Fibroblast of the aortic adventitia (primary cell): ENCODE results near the gene PIGV. TPM values are rescaled to one million over a fixed set of nuclear protein-coding genes. Genes with fewer than 3 reads are reported as not detected.
"Not testable (repeated sequence)": the region's sequence is repeated elsewhere in the genome, so short reads cannot be mapped to it uniquely, and the experiment has no call there.

ENCODE experiments used
- DNase-seq: peaks from one replicate; pipeline ENCODE4 v3.0.0-alpha.2; 2010; ENCODE audit warnings: low read depth
- H3K4me3 ChIP-seq: 2 replicates; pipeline ENCODE4 v1.5.1; 2011; ENCODE audit warnings: low read depth, mild to moderate bottlenecking, control low read depth, low read length, moderate library complexity
- small RNA-seq: library from RNA; depleted of rRNA; stranded (forward); fragments of <200 nt; gene quantifications from one replicate; pipeline ENCODE3, GENCODE V24; 2012
- total RNA-seq: library from RNA; depleted of rRNA; stranded (reverse); fragments of >200 nt; gene quantifications from 2 replicates; pipeline ENCODE4 v1.2.3, GENCODE V29; 2012; ENCODE audit warnings: low replicate concordance
- TF ChIP-seq, protein P1 (sequence below): IDR thresholded peaks from 2 replicates; pipeline ENCODE4 v1.5.1; 2011; ENCODE audit warnings: mild to moderate bottlenecking, low read length, control low read depth, inconsistent platforms; ENCODE audit not compliant: insufficient read depth

PIGV gene
- total RNA-seq, 1 donor, result 18.1 TPM

GRCh38 chr1:26839779-26840178 lies 52.0 kb downstream of the PIGV start:
- no peak overlapping the region for H3K4me3 ChIP-seq
- TF ChIP-seq, protein P1, sequence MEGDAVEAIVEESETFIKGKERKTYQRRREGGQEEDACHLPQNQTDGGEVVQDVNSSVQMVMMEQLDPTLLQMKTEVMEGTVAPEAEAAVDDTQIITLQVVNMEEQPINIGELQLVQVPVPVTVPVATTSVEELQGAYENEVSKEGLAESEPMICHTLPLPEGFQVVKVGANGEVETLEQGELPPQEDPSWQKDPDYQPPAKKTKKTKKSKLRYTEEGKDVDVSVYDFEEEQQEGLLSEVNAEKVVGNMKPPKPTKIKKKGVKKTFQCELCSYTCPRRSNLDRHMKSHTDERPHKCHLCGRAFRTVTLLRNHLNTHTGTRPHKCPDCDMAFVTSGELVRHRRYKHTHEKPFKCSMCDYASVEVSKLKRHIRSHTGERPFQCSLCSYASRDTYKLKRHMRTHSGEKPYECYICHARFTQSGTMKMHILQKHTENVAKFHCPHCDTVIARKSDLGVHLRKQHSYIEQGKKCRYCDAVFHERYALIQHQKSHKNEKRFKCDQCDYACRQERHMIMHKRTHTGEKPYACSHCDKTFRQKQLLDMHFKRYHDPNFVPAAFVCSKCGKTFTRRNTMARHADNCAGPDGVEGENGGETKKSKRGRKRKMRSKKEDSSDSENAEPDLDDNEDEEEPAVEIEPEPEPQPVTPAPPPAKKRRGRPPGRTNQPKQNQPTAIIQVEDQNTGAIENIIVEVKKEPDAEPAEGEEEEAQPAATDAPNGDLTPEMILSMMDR, result no peak
- no peak for DNase-seq

DNA sequence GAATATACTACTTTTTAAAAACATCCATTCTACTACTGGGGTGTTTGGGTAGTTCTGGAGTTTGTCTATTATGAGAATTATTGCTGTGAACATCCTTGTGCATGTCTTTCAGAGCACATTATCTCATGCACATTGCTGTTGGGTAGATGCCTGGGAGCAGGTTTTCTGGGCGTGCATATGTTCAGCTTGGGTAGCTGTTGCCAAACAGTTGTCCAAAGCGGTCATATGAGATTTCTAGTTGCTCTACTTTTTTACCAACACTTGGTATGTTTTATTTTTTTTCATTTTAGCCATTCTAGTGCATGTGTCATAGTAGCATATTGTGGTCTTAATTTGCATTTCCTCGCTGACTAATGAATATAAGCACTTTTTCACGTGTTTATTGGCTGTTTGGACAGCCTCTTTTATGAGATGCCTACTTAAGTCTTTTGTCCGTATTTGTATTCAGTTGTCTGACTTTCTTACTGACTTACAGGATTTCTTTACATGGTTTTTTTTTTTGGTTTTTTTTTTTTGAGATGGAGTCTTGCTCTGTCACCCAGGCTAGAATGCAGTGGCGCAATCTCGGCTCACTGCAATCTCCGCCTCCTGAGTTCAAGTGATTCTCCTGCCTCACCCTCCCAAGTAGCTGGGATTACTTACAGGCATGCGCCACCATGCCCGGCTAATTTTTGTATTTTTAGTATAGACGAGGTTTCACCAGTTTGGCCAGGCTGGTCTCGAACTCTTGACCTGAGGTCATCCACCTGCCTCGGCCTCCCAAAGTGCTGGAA lies 56.9 kb downstream of the PIGV start:
- H3K4me3 ChIP-seq, result no peak overlapping the region
- no peak for DNase-seq
- TF ChIP-seq, protein P1, result no peak

- not testable (repeated sequence) for H3K4me3 ChIP-seq, DNase-seq
Observed at GRCh38 chr1:26847826-26848225, 60.1 kb downstream of the PIGV start.

Small RNA genes lying within 50 kb of the gene (small RNA-seq; reads per million reads assigned to genes)
- not detected for gene RN7SL165P

Other genes with a start within 250 kb of the PIGV start
- gene ARID1A, start 91.9 kb upstream of the PIGV start, total RNA-seq, result 17.4 and 26.9 TPM in 2 replicates
- 2.5 and 10.4 TPM in 2 replicates for gene ZDHHC18, start 38.7 kb downstream of the PIGV start, total RNA-seq
- gene SFN, start 75.2 kb downstream of the PIGV start, total RNA-seq, result 1.1 TPM in 1 of 2 replicates, not detected in the other
- gene GPN2, start 102.3 kb downstream of the PIGV start, total RNA-seq, result 7.0 and 8.7 TPM in 2 replicates
- 5.9 and 21.0 TPM in 2 replicates for gene GPATCH3, start 112.5 kb downstream of the PIGV start, total RNA-seq
- gene NR0B2, start 126.0 kb downstream of the PIGV start, total RNA-seq, result not detected in 2 replicates
- gene NUDC, start 133.8 kb downstream of the PIGV start, total RNA-seq, result 23.8 and 26.7 TPM in 2 replicates
- gene KDF1, start 172.5 kb downstream of the PIGV start, total RNA-seq, result not detected in 2 replicates
- 11.6 and 19.1 TPM in 2 replicates for gene TRNP1, start 205.7 kb downstream of the PIGV start, total RNA-seq
- gene TENT5B, start 224.9 kb downstream of the PIGV start, total RNA-seq, result 1.9 and 6.8 TPM in 2 replicates